ENCODE measurements around the gene GCNT1.

The GCNT1 gene

GRCh38 chr9:76552751-76553455, 93.9 kb downstream of the GCNT1 start:
- no peak overlapping the region for H3K4me2 ChIP-seq (ENCODE audit: low read length)
- H2AFZ ChIP-seq (ENCODE audit: insufficient read depth, low read length, poor library complexity): no peak overlapping the region
- no peak overlapping the region for H3K4ac ChIP-seq (ENCODE audit: low read depth, low read length)
- no peak overlapping the region for H4K12ac ChIP-seq (ENCODE audit: low read depth, low read length)
- H3K23ac ChIP-seq (ENCODE audit: low read length): no peak overlapping the region
- H3K9ac ChIP-seq (ENCODE audit: low read length): no peak overlapping the region
- no peak overlapping the region for H3K14ac ChIP-seq (ENCODE audit: low read length)
- no peak for DNase-seq
- no peak overlapping the region for H3K4me3 ChIP-seq (ENCODE audit: low read depth, low read length)
- H3K79me1 ChIP-seq (ENCODE audit: low read length): no peaks in the 10 kb centered on the region
- WGBS (ENCODE audit: extremely low coverage, insufficient coverage, insufficient read length): no CpG with 5 or more reads among the region's 11 CpGs
- no peak overlapping the region for H2BK12ac ChIP-seq (ENCODE audit: low read length)
- H4K8ac ChIP-seq (ENCODE audit: low read depth, low read length): no peak overlapping the region
- no peak overlapping the region for H3K27ac ChIP-seq (ENCODE audit: low read depth, low read length)
- H4K91ac ChIP-seq (ENCODE audit: low read depth, low read length): no peak overlapping the region
- no peak overlapping the region for H2BK120ac ChIP-seq (ENCODE audit: insufficient read depth, low read length, poor library complexity)
- H3K9me3 ChIP-seq (ENCODE audit: insufficient read depth, low read depth, low read length): no peaks in the 10 kb centered on the region
- no peak overlapping the region for H2AK5ac ChIP-seq (ENCODE audit: low read length)
- H2BK5ac ChIP-seq (ENCODE audit: low read depth, low read length, poor library complexity): no peak overlapping the region
- no peaks in the 10 kb centered on the region for H3K36me3 ChIP-seq (ENCODE audit: control insufficient read depth in 1 of 2, insufficient read depth in 2 of 2, low read length in 2 of 2)
- no peaks in the 10 kb centered on the region for H3K79me2 ChIP-seq (ENCODE audit: control insufficient read depth, insufficient read depth, low read length, poor library complexity)
- H3K27me3 ChIP-seq (ENCODE audit: insufficient read depth, low read length): no peaks in the 10 kb centered on the region
- H3K18ac ChIP-seq (ENCODE audit: low read length): no peak overlapping the region
- H3K4me1 ChIP-seq (ENCODE audit: control insufficient read depth in 1 of 2, insufficient read depth in 2 of 2, low read length in 2 of 2): no peaks in the 10 kb centered on the region

DNA sequence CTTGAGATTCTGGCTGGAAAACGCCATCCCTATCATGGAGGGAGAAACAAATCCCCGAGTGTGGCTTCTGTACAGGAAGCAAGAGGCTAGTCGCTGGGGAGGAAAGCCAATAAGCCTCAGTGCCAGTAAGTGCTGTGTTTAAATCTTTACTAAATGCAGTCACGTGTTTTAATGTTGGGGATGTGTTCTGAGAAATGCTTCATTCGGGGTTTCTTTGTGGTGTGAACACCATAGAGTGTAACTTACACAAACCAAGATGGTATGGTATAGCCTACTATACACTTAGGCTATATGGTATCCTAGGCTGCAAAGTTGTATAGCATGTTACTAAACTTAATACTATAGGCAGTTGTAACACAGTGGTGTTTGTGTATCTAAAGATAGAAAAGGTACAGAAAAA, 94.7 kb downstream of the GCNT1 start:
- no peak overlapping the region for H3K4ac ChIP-seq (ENCODE audit: low read depth, low read length)
- no peak overlapping the region for H3K18ac ChIP-seq (ENCODE audit: low read length)
- no peak overlapping the region for H4K91ac ChIP-seq (ENCODE audit: low read depth, low read length)
- no peak overlapping the region for H3K4me3 ChIP-seq (ENCODE audit: low read depth, low read length)
- no peak overlapping the region for H3K4me2 ChIP-seq (ENCODE audit: low read length)
- no peak overlapping the region for H3K23ac ChIP-seq (ENCODE audit: low read length)
- no peak overlapping the region for H2BK12ac ChIP-seq (ENCODE audit: low read length)
- no peak overlapping the region for H2AFZ ChIP-seq (ENCODE audit: insufficient read depth, low read length, poor library complexity)
- DNase-seq: no peak
- H3K27ac ChIP-seq (ENCODE audit: low read depth, low read length): no peak overlapping the region
- H4K8ac ChIP-seq (ENCODE audit: low read depth, low read length): no peak overlapping the region
- H3K36me3 ChIP-seq (ENCODE audit: control insufficient read depth in 1 of 2, insufficient read depth in 2 of 2, low read length in 2 of 2): no peaks in the 10 kb centered on the region
- H2BK5ac ChIP-seq (ENCODE audit: low read depth, low read length, poor library complexity): no peak overlapping the region
- no CpG with 5 or more reads among the region's 5 CpGs for WGBS (ENCODE audit: extremely low coverage, insufficient coverage, insufficient read length)
- H2AK5ac ChIP-seq (ENCODE audit: low read length): no peak overlapping the region
- H3K14ac ChIP-seq (ENCODE audit: low read length): no peak overlapping the region
- no peak overlapping the region for H3K9ac ChIP-seq (ENCODE audit: low read length)
- peaks cover under 1% of the 10 kb centered on the region for H3K9me3 ChIP-seq (ENCODE audit: insufficient read depth, low read depth, low read length)
- H3K79me1 ChIP-seq (ENCODE audit: low read length): no peaks in the 10 kb centered on the region
- H3K27me3 ChIP-seq (ENCODE audit: insufficient read depth, low read length): no peaks in the 10 kb centered on the region
- no peaks in the 10 kb centered on the region for H3K79me2 ChIP-seq (ENCODE audit: control insufficient read depth, insufficient read depth, low read length, poor library complexity)
- H3K4me1 ChIP-seq (ENCODE audit: control insufficient read depth in 1 of 2, insufficient read depth in 2 of 2, low read length in 2 of 2): no peaks in the 10 kb centered on the region
- H2BK120ac ChIP-seq (ENCODE audit: insufficient read depth, low read length, poor library complexity): no peak overlapping the region
- no peak overlapping the region for H4K12ac ChIP-seq (ENCODE audit: low read depth, low read length)
